ENCODE data around the gene TMEM200A. TPM values are rescaled to one million over a fixed set of nuclear protein-coding genes. Genes with fewer than 3 reads are reported as not detected.
"Not testable (repeated sequence)": the region's sequence is repeated elsewhere in the genome, so short reads cannot be mapped to it uniquely, and the experiment has no call there.

TMEM200A gene
- total RNA-seq, 1 experiment from 2014 or later: 22.9 TPM

- Histone ChIP-seq H3K27ac (ENCODE audit: low read depth, low read length) (no peak overlapping the region), H3K9me2 (ENCODE audit: insufficient read depth) (no peaks in the 10 kb centered on the region), H3K4me1 (ENCODE audit: control insufficient read depth in 1 of 2, insufficient read depth in 2 of 2, low read length in 2 of 2) (no peaks in the 10 kb centered on the region), H3K4me3 (replicated peaks in 1 of 2; ENCODE audit: low read depth in 1 of 2, low read length in 2 of 2) (no peak overlapping the region), H4K20me1 (ENCODE audit: insufficient read depth) (no peaks in the 10 kb centered on the region), H3K9ac (ENCODE audit: low read length) (no peak overlapping the region), H3K27me3 (ENCODE audit: insufficient read depth, low read length) (no peaks in the 10 kb centered on the region), H3K4me2 (ENCODE audit: low read length) (no peak overlapping the region), H3K79me2 (ENCODE audit: insufficient read depth, low read length) (no peaks in the 10 kb centered on the region), H2AFZ (ENCODE audit: low read depth, low read length, poor library complexity, severe bottlenecking) (no peak overlapping the region), H3K36me3 (ENCODE audit: control insufficient read depth in 1 of 2, insufficient read depth in 2 of 2, low read length in 2 of 2) (no peaks in the 10 kb centered on the region), H3K9me3 (ENCODE audit: control insufficient read depth in 1 of 2, insufficient read depth in 1 of 2, low read depth in 1 of 2, low read length in 2 of 2) (no peaks in the 10 kb centered on the region)
- RAD21 ChIA-PET (ENCODE audit: low non-redundant PET in 1 of 2, low total read pairs in 2 of 2, uncharacterized antibody in 2 of 2, unreplicated experiment in 2 of 2): no interaction called here
- POLR2A ChIA-PET: no interaction called here
- DNase-seq (ENCODE audit: low read depth, low spot score) (no peak), ATAC-seq (no peak)
- intact Hi-C loops (cut with micrococcal nuclease): no loop called here
- BruUV-seq (replicated peaks): no TSS peak
- CTCF ChIA-PET: no interaction called here
- no peak for TF ChIP-seq CBX3 (IDR thresholded peaks at IDR 0.05; ENCODE audit: low read depth)
These were observed 39.3 kb upstream of the TMEM200A start for GRCh38 chr6:130326496-130326895.

- ChIA-PET POLR2A (no interaction called here), RAD21 (ENCODE audit: low non-redundant PET in 1 of 2, low total read pairs in 2 of 2, uncharacterized antibody in 2 of 2, unreplicated experiment in 2 of 2) (no interaction called here), CTCF (no interaction called here)
- H3K9ac ChIP-seq (ENCODE audit: low read length): no peak overlapping the region
- no peak overlapping the region for H3K4me2 ChIP-seq (ENCODE audit: low read length)
- intact Hi-C loops (cut with micrococcal nuclease): no loop called here
- H3K9me3 ChIP-seq (ENCODE audit: control insufficient read depth in 1 of 2, insufficient read depth in 1 of 2, low read depth in 1 of 2, low read length in 2 of 2): no peaks in the 10 kb centered on the region
- no peaks in the 10 kb centered on the region for H3K4me1 ChIP-seq (ENCODE audit: control insufficient read depth in 1 of 2, insufficient read depth in 2 of 2, low read length in 2 of 2)
- H3K27ac ChIP-seq (ENCODE audit: low read depth, low read length): no peak overlapping the region
- no peak overlapping the region for H2AFZ ChIP-seq (ENCODE audit: low read depth, low read length, poor library complexity, severe bottlenecking)
- no peaks in the 10 kb centered on the region for H3K9me2 ChIP-seq (ENCODE audit: insufficient read depth)
- no peak for TF ChIP-seq EZH2phosphoT487 (IDR thresholded peaks at IDR 0.05; ENCODE audit: borderline replicate concordance)
- no peak for TF ChIP-seq ELF1 (IDR thresholded peaks at IDR 0.05; ENCODE audit: borderline replicate concordance, low read depth)
- no peak for TF ChIP-seq YY1 (IDR thresholded peaks at IDR 0.05; ENCODE audit: extremely low read depth, insufficient replicate concordance, low read depth, low read length)
- TF ChIP-seq, protein P1, sequence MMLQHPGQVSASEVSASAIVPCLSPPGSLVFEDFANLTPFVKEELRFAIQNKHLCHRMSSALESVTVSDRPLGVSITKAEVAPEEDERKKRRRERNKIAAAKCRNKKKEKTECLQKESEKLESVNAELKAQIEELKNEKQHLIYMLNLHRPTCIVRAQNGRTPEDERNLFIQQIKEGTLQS (IDR thresholded peaks at IDR 0.05): no peak
- no peak for TF ChIP-seq FOSL1 (IDR thresholded peaks at IDR 0.05; ENCODE audit: low read depth)
- no peak for TF ChIP-seq CEBPB (IDR thresholded peaks at IDR 0.05; ENCODE audit: low read depth)
- no peak for TF ChIP-seq ZNF274 (IDR thresholded peaks at IDR 0.05; ENCODE audit: low read depth, low read length)
- H3K79me2 ChIP-seq (ENCODE audit: insufficient read depth, low read length): no peaks in the 10 kb centered on the region
- H3K36me3 ChIP-seq (ENCODE audit: control insufficient read depth in 1 of 2, insufficient read depth in 2 of 2, low read length in 2 of 2): no peaks in the 10 kb centered on the region
- no peak for ATAC-seq
- no peak overlapping the region for H3K4me3 ChIP-seq (replicated peaks in 1 of 2; ENCODE audit: low read depth in 1 of 2, low read length in 2 of 2)
- DNase-seq (ENCODE audit: low read depth, low spot score): no peak
- no TSS peak for BruUV-seq (replicated peaks)
- no peaks in the 10 kb centered on the region for H4K20me1 ChIP-seq (ENCODE audit: insufficient read depth)
- H3K27me3 ChIP-seq (ENCODE audit: insufficient read depth, low read length): no peaks in the 10 kb centered on the region
These were observed 28.3 kb upstream of the TMEM200A start for GRCh38 chr6:130337534-130337933.

DNA sequence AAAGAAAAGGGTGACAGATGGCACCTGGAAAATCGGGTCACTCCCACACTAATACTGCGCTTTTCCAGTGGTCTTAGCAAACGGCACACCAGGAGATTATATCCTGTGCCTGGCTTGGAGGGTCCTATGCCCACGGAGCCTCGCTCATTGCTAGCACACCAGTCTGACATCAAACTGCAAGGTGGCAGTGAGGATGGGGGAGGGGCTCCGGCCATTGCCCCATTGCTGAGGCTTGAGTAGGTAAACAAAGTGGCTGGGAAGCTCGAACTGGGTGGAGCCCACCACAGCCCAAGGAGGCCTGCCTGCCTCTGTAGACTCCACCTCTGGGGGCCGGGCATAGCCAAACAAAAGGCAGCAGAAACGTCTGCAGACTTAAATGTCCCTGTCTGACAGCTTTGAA is 19.5 kb upstream of the TMEM200A start:
- H3K79me2 ChIP-seq (ENCODE audit: insufficient read depth, low read length); BruUV-seq (replicated peaks); H3K27me3 ChIP-seq (ENCODE audit: insufficient read depth, low read length); H3K9ac ChIP-seq (ENCODE audit: low read length); H3K27ac ChIP-seq (ENCODE audit: low read depth, low read length); H2AFZ ChIP-seq (ENCODE audit: low read depth, low read length, poor library complexity, severe bottlenecking); CTCF ChIA-PET; H3K4me1 ChIP-seq (ENCODE audit: control insufficient read depth in 1 of 2, insufficient read depth in 2 of 2, low read length in 2 of 2); H3K9me2 ChIP-seq (ENCODE audit: insufficient read depth); H3K9me3 ChIP-seq (ENCODE audit: control insufficient read depth in 1 of 2, insufficient read depth in 1 of 2, low read depth in 1 of 2, low read length in 2 of 2); POLR2A ChIA-PET; intact Hi-C loops (cut with micrococcal nuclease); H4K20me1 ChIP-seq (ENCODE audit: insufficient read depth); ATAC-seq; H3K36me3 ChIP-seq (ENCODE audit: control insufficient read depth in 1 of 2, insufficient read depth in 2 of 2, low read length in 2 of 2); H3K4me3 ChIP-seq (replicated peaks in 1 of 2; ENCODE audit: low read depth in 1 of 2, low read length in 2 of 2); DNase-seq (ENCODE audit: low read depth, low spot score); H3K4me2 ChIP-seq (ENCODE audit: low read length); RAD21 ChIA-PET (ENCODE audit: low non-redundant PET in 1 of 2, low total read pairs in 2 of 2, uncharacterized antibody in 2 of 2, unreplicated experiment in 2 of 2): not testable (repeated sequence)
